Fibroblast of skin of left quadriceps (primary cell): ENCODE data around the gene FYTTD1.
A peak's percentile ranks its signal among the peaks of the same experiment; 100 is the strongest.

ENCODE experiments used
- DNase-seq, 2 experiments: peaks; one replicate each; pipeline ENCODE4 v3.0.0-alpha.2; 2013; ENCODE audit warnings: low read depth in 2 of 2

The FYTTD1 gene

GRCh38 chr3:197791892-197792647 is 42.4 kb downstream of the FYTTD1 start:
- no peak for DNase-seq

DNA sequence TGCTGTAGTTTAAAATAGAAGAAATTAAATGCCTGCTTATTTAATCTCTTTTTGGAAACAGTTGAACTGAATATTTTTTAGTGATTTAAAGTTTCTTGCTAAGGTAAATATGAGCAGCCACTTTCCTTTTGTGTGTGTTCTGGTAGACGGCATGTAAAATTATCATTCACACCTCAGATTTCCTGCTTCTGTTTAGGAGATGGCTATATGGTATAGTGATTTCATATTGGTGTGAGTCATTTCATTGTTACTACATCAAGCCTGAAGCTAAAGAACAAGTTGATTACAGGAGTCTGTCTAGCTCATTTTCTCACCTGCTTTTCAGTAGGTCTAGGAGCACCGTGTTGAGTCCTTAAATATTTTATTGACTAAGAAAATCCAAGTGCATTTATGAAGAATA is 43.6 kb downstream of the FYTTD1 start:
- no peak for DNase-seq

DNA sequence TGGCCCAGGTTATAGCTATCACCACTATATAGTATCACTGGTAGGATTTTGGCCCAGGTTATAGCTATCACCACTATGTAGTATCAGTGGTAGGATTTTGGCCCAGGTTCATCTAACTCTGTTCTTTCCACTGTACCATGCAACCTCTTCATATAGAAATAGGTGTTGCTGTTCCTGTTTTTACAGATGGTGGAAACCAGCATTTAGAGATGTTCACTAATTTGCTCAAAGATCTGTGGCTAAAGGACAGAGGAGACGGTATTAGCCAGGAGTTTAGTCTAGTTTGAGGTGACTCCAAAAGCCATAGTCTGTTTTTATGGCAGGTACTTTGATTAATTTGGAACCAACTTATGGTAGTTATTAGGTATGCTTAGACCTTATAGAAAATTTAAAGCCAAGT is 44.4 kb downstream of the FYTTD1 start:
- no peak for DNase-seq

DNA sequence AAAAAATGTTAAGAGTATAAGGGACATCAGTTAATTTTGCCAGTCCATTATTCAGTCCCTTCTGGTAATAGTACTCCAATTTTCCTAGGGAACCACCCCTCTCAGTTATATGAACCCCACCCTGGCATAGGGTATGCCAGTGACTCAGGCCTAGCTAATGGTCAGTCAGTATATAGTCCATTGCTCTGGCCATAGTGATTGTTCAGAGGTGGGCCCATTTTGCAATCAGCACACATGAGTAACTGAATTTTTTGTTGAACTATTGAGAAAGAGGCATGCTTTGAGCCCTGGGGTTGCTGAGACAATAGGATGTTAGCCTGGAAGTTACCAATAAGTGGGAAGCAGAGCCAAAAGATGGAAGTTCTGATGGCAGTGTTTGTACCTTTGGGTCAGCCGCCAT is 45.5 kb downstream of the FYTTD1 start:
- no peak for DNase-seq

- no peak for DNase-seq
These were observed 46.4 kb downstream of the FYTTD1 start for GRCh38 chr3:197796087-197796486.

GRCh38 chr3:197798863-197799262 is 49.2 kb downstream of the FYTTD1 start:
- no peak for DNase-seq

DNA sequence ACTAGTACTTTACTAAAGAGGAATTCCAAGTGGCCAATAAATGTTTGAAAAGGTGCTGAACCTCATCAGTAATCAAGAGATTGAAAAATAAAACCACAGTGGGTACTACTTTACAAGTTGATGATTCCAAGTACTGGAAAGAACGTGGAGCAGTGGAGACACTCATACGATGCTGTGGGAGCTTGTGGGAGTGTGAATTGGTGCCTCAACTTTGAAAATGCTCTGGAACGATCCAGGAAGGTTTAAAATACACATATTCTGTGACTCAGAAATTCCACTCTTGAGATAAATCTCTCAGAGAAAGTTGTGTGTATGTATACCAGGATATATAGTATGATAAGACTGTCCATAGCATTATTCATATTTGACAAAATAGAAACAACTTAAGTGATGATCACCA is 50.7 kb downstream of the FYTTD1 start:
- no peak for DNase-seq

DNA sequence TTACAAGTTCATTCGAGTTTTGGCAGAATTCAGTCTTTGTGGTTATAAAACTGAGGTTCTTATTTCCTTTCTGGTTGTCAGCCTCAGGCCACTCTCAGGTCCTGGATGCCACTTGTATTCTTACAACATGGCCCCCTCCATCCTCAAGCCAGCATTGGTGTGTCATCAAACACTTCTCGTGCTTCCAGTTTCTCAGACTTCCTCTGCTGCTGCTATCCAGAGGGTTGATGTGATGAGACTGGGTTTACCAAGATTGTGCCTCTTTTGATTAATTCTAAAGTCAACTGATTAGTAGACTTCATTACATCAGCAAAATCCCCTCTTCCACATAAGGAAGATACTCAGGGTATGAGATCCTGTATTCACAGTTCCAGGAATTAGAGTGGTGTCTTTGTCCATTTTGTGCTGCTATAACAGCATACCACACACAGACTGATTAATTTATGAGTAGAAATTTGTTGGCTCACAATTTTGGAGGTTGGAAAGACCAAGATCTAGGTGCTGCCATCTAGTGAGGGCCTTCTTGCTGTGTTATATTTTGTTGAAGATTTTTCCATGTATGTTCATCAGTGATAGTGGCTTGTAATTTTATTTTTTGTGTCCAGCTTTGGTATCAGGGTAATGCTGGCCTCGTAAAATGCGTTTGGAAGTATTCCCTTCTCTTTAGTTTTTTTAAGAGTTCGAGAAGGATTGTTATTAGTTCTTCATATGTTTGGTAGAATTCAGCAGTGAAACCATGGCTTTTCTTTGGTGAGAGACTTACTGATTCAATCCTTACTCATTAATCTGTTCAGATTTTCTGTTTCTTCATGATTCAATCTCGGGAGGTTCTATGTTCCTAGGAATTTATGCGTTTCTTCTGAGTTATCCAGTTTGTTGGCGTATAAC is 52.5 kb downstream of the FYTTD1 start:
- no peak for DNase-seq

- no peak for DNase-seq
These were observed 53.2 kb downstream of the FYTTD1 start for GRCh38 chr3:197802779-197803459.

DNA sequence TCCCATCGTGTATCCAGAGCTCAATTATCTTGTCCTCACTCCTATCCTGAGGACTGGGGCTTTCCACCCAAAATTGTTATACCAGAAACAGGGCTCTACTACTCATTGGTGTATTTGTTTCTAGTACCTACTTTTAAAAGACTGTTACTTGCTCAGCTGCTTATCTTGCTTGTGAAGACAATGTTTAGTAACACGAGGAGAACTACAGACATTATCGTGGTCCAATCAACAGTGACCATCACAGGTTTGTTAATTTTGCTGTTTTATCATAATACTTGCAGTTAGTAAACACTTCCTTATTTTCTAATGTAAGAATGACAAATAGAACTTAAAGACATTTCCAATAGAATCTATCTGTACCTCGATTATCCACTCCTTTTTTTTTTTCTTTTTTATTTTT is 54.8 kb downstream of the FYTTD1 start:
- DNase-seq: no peak

GRCh38 chr3:197807969-197808587 is 58.4 kb downstream of the FYTTD1 start:
- peak in 1 of 2 experiments; percentile 26 for DNase-seq

DNA sequence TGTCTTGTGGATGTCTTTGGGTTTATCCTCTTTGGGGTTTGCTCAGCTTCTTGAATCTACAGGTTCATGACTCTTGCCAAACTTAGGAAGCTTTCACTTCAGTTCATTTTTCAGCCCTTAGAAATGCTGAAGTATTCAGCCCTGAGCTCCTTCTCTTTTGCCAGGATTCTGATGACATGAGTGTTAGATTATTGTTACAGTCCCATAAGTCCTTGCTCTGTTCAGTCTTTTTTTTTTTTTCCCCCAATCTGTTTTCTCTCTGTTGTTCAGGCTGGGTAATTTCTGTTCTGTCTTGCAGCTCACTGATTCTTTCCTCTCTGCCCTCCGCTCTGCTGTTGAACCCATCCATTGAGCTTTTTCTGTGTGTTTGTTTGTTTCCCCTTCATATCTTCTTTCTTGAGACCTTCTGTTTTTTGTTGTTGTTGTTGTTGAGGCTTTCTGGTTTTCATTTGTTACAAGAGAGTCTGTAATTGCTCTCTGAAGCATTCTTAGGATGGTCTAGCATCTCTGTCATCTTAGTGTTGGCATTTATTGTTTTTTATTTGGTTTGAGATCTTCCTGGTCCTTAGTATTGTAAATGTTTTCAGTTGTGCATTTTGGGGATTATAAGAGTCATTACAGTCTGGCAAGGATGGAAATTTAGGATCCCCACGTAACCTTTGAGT is 59.8 kb downstream of the FYTTD1 start:
- DNase-seq: peak; percentile 61 to 69

GRCh38 chr3:197810901-197811300 is 61.2 kb downstream of the FYTTD1 start:
- no peak for DNase-seq

DNA sequence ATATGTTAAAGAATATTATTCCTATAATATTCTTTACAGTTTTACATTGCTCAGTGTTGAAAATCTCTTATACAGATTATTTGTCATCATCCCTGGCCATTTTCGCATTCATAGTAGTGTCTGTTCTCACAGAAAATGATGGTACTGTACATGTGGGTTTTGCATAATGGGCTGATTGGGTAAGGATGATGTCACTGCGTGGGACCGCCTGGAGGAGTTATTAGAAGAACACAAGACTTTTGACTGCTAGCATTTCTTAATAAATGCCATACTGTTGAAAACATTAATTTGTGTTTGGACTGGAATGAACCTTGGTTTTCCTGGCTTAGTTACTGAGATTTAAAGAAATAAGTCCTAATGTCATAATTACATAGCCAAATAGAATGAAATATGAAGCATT is 61.7 kb downstream of the FYTTD1 start:
- peak; percentile 74 to 79 for DNase-seq

DNA sequence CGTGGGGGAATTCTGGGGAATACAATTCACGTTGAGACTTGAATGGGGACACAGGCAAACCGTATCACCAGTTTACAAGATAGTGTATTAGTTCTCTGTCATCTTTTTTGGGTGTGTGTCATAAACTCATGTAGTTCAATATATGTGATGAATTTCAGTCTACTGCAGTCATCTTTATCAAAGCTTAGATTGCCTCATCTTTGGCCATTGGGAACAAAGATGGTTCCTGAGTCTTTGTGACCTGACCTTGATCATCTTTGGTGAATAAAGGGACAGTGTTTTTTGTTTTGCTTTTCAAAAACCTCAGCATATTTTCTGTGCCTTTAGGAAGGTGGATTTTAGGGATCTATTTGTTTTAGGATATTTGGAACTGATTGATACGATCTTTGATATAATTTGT is 64.7 kb downstream of the FYTTD1 start:
- no peak for DNase-seq

DNA sequence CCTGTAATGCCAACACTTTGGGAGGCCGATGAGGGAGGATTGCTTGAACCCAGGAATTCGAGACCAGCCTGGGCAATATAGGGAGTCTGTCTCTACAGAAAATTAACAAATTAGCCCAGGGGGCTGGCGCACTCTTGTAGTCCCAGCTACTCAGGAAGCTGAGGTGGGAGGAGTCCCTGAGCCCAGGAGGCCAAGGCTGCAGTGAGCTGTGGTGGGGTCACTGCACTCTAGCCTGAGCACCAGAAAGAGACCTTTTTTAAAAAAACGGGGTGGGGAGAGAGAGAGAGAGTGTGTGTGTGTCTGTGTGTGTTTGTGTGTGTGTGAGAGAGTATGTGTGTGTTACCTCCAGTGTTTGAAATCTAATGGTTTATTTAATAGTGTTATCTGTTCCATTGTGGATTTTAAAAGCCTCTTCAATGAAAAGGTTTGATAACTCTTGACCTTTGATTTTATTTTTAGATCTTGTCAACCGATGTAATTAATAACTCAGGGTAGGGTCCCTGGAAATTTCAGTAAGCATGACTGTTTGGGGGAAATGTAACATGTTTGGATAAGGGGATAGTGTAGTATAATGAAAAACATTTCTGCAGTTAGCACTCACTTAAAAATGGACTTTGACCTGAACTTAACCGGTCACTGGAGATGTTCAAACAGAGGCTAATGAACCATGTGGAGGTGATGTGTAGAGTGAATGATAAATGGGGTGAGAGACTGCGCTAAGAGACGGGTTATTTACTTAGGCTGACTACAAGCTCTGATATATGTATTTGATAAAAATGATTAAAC is 71.1 kb downstream of the FYTTD1 start:
- DNase-seq: no peak

DNA sequence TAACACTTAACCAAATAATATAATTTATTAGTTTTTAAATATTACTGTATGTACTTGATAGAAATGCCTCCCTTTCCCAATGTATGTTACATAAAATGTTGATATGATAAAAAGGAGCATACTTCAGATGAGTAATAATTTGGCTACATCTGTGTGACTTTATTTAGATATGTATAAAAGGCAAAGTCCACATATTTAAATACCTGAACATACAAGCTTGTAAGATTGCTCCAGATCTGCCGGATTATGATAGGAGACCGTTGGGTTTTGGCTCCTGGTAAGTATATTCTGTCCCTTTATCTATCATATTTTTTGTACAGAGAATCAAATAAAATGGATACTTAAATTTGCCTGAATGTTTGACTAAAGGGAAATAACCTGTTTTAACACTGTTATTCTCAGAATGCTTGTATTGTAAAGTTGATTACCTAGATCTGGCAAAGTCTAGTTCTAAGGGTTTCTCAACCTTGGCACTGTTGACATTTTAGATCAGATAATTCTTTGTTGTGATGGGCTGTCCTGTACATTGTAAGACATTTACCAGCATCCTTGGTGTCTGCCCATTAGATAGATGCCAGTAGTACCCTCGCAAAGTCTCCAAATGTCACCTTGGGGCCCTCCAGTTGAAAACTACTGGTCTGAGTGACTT is 79.8 kb downstream of the FYTTD1 start:
- no peak for DNase-seq

DNA sequence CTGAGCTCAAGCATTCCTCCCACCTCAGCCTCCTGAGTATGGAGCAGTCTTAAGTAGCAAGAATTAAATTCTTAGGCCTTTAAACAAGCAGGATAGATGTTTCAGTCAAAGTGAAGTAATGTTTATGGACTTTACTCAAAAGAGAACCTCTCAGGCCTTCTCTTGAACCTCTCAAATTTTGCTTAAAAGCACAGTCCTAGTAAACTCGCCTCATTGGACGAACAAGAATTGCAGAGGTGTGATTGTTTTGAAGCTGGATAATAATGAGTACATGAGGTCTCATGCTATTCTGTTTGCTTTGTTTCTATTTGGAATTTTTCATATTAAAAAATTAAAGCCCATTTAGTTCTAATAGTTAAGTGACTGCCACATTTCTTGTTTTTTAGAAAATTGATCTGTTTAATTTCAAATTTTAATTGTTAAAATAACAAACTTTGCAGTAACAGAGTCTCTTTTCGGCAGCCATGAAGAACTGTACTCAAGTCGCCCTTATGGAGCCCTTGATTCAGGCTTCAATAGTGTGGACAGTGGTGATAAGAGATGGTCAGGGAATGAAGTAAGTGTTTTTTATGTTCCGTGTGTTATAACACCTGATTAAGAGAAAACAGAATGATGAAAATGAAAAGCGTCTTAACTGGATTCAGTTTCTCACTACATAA is 80.8 kb downstream of the FYTTD1 start:
- DNase-seq: no peak

GRCh38 chr3:197830967-197831313 is 81.3 kb downstream of the FYTTD1 start:
- DNase-seq: no peak
